ENCODE measurements around the gene ZCCHC10. TPM values are rescaled to one million over a fixed set of nuclear protein-coding genes. Genes with fewer than 3 reads are reported as not detected.
A peak's percentile ranks its signal among the peaks of the same experiment; 100 is the strongest.

ZCCHC10 gene
- total and polyA plus RNA-seq, 9 of the 15 experiments (the other 6 are each of a cell fraction or from before 2014, with no cell fraction given): 11.9 to 146 (median 51.8) TPM

DNA sequence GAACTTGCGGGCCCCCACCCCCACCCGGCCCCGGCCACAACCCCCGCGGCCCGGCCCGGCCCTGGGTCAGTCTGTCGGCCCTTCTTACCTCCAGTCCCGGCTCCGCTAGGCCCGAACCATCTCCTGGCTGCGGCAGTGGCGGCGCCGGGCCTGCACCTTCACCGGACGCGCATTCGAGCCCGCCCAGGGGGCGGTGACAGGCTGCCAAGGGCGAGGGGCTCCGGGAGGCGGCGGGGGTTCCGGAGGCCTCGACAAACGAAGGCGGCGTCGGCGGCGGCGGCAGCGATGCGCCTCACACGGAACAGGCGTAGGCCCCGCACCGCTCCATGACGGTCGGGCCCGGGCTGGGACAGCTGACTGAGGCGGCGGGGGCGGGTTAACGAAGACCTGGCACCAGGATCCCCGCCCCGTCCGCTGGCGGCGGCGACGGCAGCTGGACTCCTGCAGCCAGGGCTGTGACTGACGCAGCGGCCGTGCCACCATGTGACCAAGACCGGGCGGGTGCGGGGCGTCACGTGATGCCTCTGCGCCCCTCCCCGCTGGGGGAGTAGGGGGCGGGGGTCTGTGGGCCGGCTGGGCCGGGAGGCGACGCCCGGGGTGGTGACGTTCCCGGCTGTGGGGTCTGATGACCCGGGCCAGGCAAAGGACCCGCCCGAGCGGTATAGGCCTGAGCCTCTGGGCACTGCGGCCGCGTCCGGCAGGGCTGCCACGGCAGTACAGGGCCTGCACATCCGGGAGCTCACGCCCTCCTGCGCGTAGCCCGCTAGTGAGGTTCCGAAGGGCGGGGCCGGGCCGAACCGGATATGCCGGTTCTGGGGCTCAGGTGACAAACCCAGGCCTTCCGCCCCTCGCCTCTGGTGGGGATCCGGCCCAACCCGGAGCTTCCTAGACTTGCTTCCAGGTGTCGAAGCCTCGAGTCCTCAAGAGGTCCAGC is 62.9 kb downstream of the ZCCHC10 start, which contains the start of gene AFF4 (continued):
- TF ChIP-seq NCOA4 (IDR thresholded peaks at IDR 0.05; ENCODE audit: partially characterized antibody): no peak
- TF ChIP-seq, protein P1, sequence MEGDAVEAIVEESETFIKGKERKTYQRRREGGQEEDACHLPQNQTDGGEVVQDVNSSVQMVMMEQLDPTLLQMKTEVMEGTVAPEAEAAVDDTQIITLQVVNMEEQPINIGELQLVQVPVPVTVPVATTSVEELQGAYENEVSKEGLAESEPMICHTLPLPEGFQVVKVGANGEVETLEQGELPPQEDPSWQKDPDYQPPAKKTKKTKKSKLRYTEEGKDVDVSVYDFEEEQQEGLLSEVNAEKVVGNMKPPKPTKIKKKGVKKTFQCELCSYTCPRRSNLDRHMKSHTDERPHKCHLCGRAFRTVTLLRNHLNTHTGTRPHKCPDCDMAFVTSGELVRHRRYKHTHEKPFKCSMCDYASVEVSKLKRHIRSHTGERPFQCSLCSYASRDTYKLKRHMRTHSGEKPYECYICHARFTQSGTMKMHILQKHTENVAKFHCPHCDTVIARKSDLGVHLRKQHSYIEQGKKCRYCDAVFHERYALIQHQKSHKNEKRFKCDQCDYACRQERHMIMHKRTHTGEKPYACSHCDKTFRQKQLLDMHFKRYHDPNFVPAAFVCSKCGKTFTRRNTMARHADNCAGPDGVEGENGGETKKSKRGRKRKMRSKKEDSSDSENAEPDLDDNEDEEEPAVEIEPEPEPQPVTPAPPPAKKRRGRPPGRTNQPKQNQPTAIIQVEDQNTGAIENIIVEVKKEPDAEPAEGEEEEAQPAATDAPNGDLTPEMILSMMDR (IDR thresholded peaks at IDR 0.05 in 2 of 3, conservative IDR thresholded peaks at IDR 0.05 in 1 of 3; ENCODE audit: insufficient read depth in 2 of 3, low read depth in 1 of 3, low read length in 3 of 3): no peak
- peak; percentile 79 for TF ChIP-seq LCOR (CRISPR knock-in tag; IDR thresholded peaks at IDR 0.05)
- no peak for TF ChIP-seq GABPB2 (CRISPR knock-in tag; conservative IDR thresholded peaks at IDR 0.05)
- TF ChIP-seq XRCC4 (IDR thresholded peaks at IDR 0.05; ENCODE audit: extremely low read depth, insufficient read depth, insufficient read length): no peak
- TF ChIP-seq NUFIP1 (IDR thresholded peaks at IDR 0.05; ENCODE audit: partially characterized antibody): peak; percentile 39
- TF ChIP-seq XRCC5 (IDR thresholded peaks at IDR 0.05; ENCODE audit: low read depth, low read length): no peak
- TF ChIP-seq HIVEP1 (CRISPR knock-in tag; IDR thresholded peaks at IDR 0.05): 0 out of 2 replicates have a peak, but pooled peaks have one; percentile 58
- TF ChIP-seq PTTG1 (tag; IDR thresholded peaks at IDR 0.05; ENCODE audit: low read depth): no peak
- no peak for TF ChIP-seq ESRRA (IDR thresholded peaks at IDR 0.05; ENCODE audit: borderline replicate concordance, low read depth)
- peak; percentile 67 for TF ChIP-seq DMBX1 (CRISPR knock-in tag; IDR thresholded peaks at IDR 0.05; ENCODE audit: borderline replicate concordance)
- no peak for TF ChIP-seq SMARCC2 (IDR thresholded peaks at IDR 0.05; ENCODE audit: low read depth)
- TF ChIP-seq, protein P2, sequence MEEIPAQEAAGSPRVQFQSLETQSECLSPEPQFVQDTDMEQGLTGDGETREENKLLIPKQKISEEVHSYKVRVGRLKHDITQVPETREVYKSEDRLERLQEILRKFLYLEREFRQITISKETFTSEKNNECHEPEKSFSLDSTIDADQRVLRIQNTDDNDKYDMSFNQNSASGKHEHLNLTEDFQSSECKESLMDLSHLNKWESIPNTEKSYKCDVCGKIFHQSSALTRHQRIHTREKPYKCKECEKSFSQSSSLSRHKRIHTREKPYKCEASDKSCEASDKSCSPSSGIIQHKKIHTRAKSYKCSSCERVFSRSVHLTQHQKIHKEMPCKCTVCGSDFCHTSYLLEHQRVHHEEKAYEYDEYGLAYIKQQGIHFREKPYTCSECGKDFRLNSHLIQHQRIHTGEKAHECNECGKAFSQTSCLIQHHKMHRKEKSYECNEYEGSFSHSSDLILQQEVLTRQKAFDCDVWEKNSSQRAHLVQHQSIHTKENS (CRISPR knock-in tag; IDR thresholded peaks at IDR 0.05): no peak
- TF ChIP-seq, protein P3, sequence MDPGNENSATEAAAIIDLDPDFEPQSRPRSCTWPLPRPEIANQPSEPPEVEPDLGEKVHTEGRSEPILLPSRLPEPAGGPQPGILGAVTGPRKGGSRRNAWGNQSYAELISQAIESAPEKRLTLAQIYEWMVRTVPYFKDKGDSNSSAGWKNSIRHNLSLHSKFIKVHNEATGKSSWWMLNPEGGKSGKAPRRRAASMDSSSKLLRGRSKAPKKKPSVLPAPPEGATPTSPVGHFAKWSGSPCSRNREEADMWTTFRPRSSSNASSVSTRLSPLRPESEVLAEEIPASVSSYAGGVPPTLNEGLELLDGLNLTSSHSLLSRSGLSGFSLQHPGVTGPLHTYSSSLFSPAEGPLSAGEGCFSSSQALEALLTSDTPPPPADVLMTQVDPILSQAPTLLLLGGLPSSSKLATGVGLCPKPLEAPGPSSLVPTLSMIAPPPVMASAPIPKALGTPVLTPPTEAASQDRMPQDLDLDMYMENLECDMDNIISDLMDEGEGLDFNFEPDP (CRISPR knock-in tag; IDR thresholded peaks at IDR 0.05): no peak
- TF ChIP-seq NFXL1 (CRISPR knock-in tag; IDR thresholded peaks at IDR 0.05): no peak
- peak; percentile 67; the same call in 1 of the 2 replicates for TF ChIP-seq ZBED1 (IDR thresholded peaks at IDR 0.05)
- no peak for TF ChIP-seq ZFPM2 (CRISPR knock-in tag; IDR thresholded peaks at IDR 0.05)
- no peak for TF ChIP-seq HDAC3 (IDR thresholded peaks at IDR 0.05; ENCODE audit: borderline replicate concordance, partially characterized antibody)
- TF ChIP-seq FOXA3 (CRISPR knock-in tag; conservative IDR thresholded peaks at IDR 0.05 in 1 of 2, IDR thresholded peaks at IDR 0.05 in 1 of 2): no peak
- TF ChIP-seq, protein P4, sequence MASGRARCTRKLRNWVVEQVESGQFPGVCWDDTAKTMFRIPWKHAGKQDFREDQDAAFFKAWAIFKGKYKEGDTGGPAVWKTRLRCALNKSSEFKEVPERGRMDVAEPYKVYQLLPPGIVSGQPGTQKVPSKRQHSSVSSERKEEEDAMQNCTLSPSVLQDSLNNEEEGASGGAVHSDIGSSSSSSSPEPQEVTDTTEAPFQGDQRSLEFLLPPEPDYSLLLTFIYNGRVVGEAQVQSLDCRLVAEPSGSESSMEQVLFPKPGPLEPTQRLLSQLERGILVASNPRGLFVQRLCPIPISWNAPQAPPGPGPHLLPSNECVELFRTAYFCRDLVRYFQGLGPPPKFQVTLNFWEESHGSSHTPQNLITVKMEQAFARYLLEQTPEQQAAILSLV (tag; IDR thresholded peaks at IDR 0.05): no peak
- TF ChIP-seq ZNF644 (tag; IDR thresholded peaks at IDR 0.05; ENCODE audit: low read depth): peak; percentile 15; the same call in 1 of the 2 replicates
- TF ChIP-seq ZFP36 (IDR thresholded peaks at IDR 0.05; ENCODE audit: low read depth, low read length, partially characterized antibody): no peak
